ENCODE results near the gene TOMM40.

DNA sequence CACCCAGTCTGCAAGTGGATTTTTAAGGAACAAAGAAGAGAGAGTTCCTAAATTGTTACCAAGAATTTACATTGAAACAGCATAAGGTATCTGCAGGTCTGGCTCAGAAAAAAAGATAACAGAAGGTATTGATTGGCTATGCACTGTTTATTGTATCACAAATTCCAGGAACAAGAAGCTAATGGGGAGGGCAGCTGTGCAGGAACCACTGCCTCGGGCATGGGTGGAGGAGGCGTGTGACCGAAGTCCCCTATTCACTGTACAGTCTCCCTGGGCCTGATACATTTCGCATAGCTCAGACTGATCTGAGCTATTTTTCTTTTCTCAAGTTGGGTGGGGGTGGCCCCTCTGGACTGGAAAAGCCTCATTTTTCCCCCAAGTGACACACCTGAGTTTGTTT is 33.2 kb upstream of the TOMM40 start:
- TF ChIP-seq, protein P1, sequence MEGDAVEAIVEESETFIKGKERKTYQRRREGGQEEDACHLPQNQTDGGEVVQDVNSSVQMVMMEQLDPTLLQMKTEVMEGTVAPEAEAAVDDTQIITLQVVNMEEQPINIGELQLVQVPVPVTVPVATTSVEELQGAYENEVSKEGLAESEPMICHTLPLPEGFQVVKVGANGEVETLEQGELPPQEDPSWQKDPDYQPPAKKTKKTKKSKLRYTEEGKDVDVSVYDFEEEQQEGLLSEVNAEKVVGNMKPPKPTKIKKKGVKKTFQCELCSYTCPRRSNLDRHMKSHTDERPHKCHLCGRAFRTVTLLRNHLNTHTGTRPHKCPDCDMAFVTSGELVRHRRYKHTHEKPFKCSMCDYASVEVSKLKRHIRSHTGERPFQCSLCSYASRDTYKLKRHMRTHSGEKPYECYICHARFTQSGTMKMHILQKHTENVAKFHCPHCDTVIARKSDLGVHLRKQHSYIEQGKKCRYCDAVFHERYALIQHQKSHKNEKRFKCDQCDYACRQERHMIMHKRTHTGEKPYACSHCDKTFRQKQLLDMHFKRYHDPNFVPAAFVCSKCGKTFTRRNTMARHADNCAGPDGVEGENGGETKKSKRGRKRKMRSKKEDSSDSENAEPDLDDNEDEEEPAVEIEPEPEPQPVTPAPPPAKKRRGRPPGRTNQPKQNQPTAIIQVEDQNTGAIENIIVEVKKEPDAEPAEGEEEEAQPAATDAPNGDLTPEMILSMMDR (IDR thresholded peaks at IDR 0.05) = no peak
- no peak for TF ChIP-seq POLR2A (IDR thresholded peaks at IDR 0.05)
- no peak for TF ChIP-seq POLR2AphosphoS5 (IDR thresholded peaks at IDR 0.05)
